HG03108 (cell line): ENCODE data around the gene EIF1AX.
"Not testable (repeated sequence)": the region's sequence is repeated elsewhere in the genome, so short reads cannot be mapped to it uniquely, and the experiment has no call there.

Experiments used
- ATAC-seq: cut with Tn5 transposase; IDR thresholded peaks from one replicate; pipeline ENCODE4 v1.9.1; 2021; ENCODE audit warnings: moderate library complexity; ENCODE audit not compliant: unreplicated experiment

Gene EIF1AX

GRCh38 chrX:20127440-20127839 is 14.2 kb downstream of the EIF1AX start:
- not testable (repeated sequence) for ATAC-seq

DNA sequence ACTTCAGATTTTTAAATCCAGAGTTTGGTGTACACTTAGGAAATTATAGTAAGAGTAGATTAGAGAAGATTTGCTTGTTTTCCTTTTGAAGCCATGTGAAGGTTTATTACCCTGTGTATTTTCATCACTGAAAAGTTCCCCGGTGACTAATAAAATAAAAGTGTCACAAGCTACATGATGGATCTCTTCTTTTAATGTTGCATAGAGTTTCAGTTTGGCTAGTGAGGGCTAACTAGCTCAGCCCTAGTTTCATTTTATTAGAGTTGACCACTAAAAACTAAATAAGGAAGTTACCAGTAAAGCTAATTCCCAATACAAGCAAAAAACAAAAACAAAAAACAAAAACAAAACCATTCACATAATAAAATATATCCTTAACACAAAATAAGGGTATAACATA is 14.8 kb downstream of the EIF1AX start:
- not testable (repeated sequence) for ATAC-seq

DNA sequence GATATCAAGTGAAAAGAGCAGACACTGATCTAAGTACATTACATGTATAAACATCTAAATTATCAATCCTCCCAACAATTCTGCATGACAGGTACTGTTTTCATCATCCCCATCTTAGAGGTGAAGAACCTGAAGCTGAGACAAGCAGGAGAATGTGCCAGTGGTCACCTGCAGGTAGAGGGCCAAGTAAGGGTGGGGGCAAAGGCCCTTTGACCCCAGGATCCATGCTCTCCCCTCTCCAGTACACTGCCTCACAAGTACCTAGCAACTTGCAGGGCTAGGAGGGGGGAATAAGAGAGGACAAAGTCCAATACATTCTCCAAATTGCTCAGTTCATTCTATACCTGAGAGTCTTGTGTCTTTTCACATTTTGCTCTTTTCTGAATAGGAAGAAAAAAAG is 16.7 kb downstream of the EIF1AX start:
- ATAC-seq: no peak

DNA sequence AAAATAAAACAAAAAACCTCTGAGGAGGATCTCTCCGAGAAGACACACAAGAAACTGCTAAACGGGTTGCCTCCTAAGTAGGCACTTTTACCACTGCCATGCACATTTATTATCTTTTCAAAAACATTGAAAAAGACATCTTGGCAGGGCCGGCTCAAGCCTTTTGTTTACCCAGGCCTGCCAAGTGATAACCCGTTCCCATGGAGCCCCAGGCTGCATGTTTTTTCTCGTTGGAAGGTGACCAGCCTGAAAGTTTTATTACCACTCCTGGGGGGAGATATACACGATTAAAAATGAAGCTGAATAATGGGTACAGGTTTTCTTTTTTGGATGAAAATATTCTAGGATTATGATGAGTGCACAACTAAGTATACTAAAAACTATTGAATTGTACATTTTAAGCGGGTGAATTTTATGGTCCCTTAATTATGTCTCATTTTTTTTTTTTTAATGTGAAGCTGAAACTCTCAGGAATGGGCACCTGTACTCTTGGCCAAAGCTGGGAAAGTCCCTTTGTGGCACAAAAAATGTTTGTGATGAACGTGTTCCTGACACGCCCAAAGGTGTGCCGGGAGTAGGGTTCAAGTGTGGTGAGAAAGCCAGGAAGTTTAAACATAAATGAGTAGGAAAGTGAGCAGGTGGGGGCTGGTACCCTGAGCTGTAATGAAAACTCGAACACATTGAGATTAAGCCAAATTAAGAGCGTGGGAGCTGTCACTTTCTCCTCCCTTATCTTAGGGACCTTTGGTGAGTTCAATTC is 23.4 kb downstream of the EIF1AX start:
- no peak for ATAC-seq

DNA sequence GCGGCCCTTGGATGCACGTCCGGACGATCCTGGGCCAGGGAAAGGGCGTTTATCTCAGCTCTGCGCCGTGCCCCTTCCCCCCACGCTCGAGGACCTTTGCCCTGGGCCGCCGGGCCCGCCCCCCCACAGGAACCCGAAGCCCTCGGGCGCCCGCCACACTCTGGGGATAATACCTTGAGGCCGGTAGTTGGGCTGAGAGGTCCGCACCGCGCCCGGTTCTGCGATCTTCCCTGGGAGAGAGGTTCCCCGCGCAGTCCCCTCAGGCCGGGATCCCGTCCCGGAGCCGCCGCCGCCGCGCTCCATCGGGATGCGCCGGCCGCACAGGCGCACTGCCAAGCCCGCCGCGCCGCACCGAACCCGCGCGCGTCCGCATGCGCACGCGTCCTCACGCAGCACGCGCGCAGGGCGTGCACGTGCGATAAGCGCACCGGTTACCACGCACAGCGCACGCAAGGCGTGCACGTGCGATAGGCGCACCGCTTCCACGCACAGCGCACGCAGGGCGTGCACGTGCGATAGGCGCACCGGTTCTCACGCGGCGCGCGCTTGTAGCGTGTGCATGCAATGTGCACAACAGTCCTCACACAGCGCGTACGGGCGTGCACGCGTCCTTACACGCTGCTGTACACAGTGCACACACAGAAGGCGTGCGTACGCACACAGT is 24.9 kb downstream of the EIF1AX start, which contains the start of gene MAP7D2:
Gene MAP7D2, minus strand, starts transcription at position 331 of the 664 bp plus-strand sequence. Its CDS starts 28 bp downstream, at position 303.
- ATAC-seq: no peak

DNA sequence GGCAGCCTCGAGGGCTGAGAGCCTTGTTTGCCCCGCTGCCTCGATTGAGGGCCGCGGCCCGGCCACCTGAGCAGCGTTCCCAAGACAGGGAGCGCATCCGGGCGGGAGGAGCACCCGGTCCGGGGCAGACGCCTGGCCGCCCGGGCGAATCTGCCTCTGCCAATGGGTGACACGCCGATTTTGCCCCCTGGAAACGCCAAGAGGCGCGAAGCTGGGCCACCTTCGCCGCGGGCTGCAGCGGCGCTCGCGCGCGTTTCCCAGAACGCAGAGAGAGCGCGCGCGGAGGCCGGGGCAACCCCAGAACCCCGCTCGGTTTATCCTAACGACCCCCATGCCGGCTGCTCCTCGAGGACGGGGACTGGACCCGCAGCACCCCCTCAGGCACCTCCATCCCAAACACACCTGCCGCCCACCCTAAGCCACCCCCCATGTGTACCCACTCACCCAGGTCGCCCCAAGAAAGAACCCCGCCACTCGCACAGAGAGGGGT is 25.5 kb downstream of the EIF1AX start:
- no peak for ATAC-seq

- ATAC-seq: no peak
Observed at GRCh38 chrX:20112022-20112774, 29.4 kb downstream of the EIF1AX start.

DNA sequence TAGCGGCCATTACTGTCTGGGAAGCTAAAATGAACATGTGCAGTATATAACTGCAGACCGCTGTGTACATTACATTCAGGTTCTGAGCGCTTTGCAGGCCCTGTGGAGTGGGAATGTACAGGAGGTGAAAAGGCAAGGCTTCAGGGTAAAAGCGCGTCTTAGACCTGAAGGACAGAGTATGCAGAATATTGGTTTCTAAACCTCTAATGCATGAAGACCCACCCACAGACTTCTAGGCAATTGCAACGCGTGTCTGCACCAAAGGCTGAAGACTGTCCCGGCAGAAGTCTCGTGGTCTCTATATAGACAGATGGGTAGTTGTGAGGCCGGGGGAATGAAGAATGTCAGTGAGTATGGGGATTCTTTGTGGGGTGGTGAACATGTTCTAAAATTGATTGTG is 30.4 kb downstream of the EIF1AX start:
- no peak for ATAC-seq

- no peak for ATAC-seq
Observed at GRCh38 chrX:20101934-20102581, 39.6 kb downstream of the EIF1AX start.

- ATAC-seq: no peak
Observed at GRCh38 chrX:20091499-20091898, 50.1 kb downstream of the EIF1AX start.

DNA sequence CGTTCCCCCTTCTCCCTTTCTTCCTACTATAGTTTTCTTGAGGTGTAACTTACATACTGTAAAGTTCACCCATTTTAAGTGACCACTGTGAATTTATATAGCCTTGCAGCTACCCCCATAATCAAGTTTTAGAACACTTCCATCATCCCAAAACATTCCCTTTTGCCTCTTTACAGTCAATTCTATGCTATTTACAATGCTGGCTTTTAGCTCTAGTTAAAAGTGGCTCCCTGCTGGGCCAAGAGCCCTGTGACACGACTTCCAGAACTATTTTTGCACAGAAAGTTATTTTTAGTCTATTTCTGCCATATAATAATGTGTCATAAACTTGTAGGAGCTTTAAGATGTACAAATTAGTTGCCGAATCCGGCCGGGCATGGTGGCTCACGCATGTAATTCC is 51.8 kb downstream of the EIF1AX start:
- ATAC-seq: no peak

GRCh38 chrX:20080277-20080676 is 61.4 kb downstream of the EIF1AX start:
- ATAC-seq: no peak
